ENCODE data around the gene ANO6.
"Not testable (repeated sequence)": the region's sequence is repeated elsewhere in the genome, so short reads cannot be mapped to it uniquely, and the experiment has no call there.

The ANO6 gene

DNA sequence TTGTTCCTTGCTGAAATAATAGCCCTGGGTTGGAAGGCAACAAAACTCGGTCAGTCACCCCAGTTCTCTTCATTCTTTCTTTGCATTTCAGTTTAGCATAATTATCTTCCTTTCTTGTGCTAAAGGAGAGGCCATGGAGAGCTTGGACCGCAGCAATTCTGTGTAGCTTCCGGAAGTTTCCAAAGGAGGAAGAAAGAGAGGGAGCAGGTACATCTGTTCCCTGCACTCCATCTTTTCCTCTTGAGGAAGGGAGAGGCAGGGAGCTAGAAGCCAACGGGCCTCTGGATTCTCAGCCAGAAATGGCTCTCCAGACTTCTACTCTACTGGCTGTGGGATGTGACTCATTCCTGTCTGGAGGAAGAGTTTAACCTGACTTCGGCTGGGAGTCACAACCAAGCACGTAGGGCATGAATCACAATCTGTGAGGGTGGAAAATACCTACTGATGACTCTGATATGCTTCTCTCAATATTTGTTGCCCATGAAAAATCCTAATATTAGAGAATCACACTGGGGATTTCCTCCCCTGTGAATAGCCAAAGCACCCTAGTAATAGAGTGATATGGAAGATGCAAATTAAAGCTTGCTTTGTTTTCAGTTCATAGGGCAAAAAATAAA lies 17.0 kb downstream of the ANO6 start:
- DNase-seq: peak; percentile 99
- in situ Hi-C loops (cut with HindIII; ENCODE audit: low pct_ligation_motif_present, low pct_unique_long_range_greater_than_20kb, low sequenced_read_pairs): no loop called here

DNA sequence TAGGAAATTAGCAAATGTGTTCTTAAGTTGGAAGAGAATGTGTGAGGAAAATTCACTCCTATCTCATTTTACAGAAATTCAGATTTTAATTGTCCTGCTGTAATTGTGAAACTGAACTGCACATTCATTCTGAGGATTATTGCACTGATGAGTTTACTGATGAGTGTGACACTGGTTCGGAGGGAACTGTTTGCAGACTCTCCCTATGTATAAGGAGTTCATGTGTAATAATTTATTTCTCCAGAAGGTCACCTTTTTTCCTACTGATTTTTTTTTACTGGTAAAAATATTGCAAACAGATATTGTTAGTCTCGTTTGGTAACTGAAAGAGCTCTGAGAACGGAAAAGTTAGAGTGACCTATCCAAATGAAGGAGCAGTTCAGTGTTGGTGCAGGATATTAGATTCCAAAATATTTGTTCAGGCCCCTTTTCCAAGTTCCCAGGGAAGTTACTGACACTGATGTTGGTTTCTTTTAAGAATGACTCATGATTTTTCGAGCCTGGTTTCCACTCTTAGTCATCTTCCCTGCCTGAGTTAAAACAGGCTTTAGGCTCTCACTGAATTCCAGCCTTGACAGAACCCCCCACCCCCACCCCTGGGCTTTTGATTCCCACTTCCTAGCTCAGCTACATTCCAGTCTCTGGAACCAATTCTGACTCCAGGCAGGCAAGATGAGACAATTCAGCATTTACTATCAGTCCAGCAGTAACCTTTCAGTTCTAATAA lies 18.4 kb downstream of the ANO6 start:
- peak; percentile 96 for DNase-seq
- in situ Hi-C loops (cut with HindIII; ENCODE audit: low pct_ligation_motif_present, low pct_unique_long_range_greater_than_20kb, low sequenced_read_pairs): no loop called here

DNA sequence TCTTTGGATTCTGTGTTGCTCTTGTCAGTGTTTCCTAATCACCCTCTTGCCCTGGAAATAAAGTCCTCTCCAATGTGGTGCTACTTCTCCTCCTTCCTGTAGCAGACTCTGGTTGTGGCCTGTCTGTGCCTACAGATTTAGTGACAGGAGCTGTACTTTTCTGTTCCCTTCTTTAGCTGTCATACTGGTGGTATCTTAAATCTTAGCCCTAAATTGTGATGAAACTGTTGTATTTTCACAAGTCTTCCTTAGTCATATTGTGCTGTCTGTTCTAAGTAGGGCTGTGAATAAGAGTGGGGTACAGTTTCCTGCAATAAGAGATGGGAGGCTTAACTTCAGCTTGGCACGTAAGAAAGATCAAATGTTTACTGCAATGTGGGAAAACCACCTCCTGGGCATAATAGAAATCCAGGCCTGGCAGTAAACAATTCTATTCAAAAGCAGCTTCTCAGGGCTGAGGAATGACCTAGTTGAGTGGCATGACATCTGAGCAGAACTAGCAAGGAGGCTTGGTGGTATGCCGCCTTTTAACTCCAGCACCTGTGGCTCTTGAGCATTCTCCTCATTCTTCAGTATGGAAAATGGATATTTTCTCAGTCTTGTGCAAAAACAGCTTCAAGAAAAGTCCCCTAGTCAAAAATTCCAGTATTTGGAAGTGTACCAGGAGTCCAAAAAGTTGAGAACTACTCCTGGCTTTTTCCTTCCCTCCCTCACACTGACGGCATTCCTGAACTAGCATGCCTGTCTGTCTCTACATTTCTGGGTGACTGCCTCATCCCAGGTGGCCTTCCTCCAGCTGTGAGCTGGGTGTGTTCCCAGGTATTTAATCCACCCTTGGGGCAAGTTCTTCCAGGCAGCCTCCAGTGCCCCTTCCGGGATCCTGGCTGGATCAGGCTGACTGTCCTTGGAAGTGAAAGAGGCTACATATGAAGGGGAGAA lies 19.5 kb downstream of the ANO6 start:
- in situ Hi-C loops (cut with HindIII; ENCODE audit: low pct_ligation_motif_present, low pct_unique_long_range_greater_than_20kb, low sequenced_read_pairs): no loop called here
- peak; percentile 44 for DNase-seq

DNA sequence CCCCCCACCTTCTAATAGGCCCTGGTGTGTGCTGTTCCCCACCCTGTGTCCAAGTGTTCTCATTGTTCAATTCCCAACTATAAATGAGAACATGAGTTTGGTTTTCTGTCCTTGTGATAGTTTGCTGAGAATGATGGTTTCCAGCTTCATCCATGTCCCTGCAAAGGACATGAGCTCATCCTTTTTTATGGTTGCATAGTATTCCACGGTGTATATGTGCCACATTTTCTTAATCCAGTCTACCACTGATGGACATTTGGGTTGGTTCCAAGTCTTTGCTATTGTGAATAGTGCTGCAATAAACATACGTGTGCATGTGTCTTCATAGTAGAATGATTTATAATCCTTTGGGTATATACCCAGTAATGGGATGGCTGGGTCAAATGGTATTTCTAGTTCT lies 20.5 kb downstream of the ANO6 start:
- in situ Hi-C loops (cut with HindIII; ENCODE audit: low pct_ligation_motif_present, low pct_unique_long_range_greater_than_20kb, low sequenced_read_pairs); DNase-seq: not testable (repeated sequence)

DNA sequence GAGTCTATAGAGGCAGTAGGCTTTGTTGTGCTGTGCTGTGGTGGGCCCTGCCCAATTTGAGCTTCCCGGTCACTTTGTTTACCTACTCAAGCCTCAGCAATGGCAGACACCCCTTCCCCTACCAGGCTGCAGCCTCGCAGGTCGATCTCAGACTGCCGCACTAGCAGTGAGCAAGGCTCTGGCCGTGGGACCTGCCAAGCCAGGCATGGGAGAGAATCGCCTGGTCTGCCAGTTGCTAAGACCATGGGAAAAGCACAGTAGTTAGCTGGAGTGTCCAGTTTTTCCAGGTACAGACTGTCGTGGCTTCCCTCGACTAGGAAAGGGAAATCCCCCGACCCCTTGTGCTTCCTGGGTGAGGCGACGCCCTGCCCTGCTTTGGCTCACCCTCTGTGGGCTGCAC lies 26.3 kb downstream of the ANO6 start:
- DNase-seq: no peak
- in situ Hi-C loops (cut with HindIII; ENCODE audit: low pct_ligation_motif_present, low pct_unique_long_range_greater_than_20kb, low sequenced_read_pairs): no loop called here

DNA sequence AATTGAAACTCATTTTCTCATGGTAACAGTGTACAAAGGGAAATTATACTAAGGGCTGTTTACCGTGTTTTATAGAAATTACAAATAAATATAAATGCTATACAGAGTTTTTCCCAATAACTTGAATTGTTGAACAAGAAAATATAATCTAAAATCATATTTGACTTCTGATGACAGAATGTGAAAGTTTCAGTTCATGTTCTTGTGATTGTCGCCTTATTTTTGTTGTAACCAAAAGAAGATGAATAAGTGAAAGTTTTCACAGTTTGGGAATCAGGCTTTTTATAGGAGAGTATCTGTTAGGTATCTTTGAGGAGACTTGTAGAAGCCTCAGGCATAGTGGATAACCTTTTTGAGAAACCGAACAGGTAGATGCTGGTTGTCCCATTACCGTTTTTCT lies 28.1 kb downstream of the ANO6 start:
- no peak for DNase-seq
- in situ Hi-C loops (cut with HindIII; ENCODE audit: low pct_ligation_motif_present, low pct_unique_long_range_greater_than_20kb, low sequenced_read_pairs): no loop called here

DNA sequence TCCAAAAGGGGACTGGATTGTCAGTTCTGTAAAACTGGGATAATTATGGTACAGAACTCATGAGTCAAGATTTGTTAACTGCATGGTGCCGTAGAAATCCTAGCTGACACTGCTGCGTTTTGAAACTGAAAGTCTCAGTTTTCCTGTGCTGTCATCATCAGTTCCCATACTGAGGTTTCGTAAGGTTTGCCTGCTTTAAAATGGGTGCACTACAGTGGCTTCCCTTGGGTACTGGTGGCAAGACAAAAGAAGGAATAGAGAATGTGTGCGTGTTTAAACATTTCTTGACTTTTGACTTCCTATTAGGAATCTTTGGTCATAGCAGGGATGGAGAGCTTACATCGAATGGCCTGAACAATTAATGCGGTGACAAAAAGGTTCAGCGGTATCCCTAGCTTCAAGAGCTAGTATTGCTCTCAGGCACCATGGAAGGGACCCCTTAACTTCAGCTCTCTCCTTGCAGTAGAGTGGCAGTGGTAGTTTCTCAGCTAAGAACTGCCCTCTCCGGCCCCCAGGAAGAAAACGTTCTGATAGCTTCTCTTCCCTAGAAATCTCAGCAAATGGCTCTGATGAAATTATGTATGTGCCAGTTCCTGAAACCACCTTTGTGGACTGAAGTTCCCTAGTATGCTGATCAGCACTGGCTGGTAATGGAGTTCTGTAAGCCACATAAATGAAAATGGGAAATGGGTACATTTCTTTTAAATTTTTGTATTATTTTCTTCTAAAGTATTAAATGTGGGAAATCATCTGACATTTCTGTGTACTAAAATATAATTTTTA lies 28.9 kb downstream of the ANO6 start:
- in situ Hi-C loops (cut with HindIII; ENCODE audit: low pct_ligation_motif_present, low pct_unique_long_range_greater_than_20kb, low sequenced_read_pairs): no loop called here
- no peak for DNase-seq

DNA sequence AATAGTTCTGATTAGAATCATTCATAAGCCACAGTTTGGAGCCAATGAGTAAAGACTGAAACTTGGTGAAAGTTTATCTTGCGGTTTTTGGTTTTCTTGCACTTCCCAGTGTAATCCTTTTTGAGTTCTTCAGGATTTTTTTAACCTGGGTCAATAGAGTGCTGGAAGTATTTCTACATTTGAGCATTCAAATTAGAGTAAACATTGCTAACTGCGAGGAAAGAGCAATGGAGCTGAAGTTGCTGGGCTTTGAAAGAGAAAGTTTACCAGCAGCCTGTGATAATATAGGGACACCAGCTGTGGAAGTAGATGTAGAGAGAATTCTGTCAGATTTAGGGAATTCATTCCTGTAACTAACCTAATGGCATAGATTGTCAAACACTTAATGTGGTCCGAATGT lies 30.3 kb downstream of the ANO6 start:
- in situ Hi-C loops (cut with HindIII; ENCODE audit: low pct_ligation_motif_present, low pct_unique_long_range_greater_than_20kb, low sequenced_read_pairs): no loop called here
- no peak for DNase-seq

DNA sequence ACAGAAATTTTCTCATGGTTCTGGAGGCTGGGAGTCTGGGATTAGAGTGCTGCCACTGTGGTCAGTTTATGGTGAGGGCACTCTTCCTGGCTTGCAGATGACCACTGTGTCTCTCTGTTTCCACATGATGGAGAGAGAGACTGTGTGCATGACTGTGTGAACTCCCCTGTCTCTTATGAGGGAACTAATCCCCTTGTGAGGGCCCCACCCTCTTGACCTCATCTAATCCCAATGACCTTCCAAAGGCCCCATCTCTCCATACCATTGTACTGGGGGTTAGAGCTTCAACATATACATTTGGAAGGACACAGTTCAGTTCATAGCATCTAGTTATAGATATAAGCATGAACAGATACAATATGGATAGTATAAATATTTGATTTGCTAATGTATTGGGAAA lies 31.7 kb downstream of the ANO6 start:
- DNase-seq: no peak
- in situ Hi-C loops (cut with HindIII; ENCODE audit: low pct_ligation_motif_present, low pct_unique_long_range_greater_than_20kb, low sequenced_read_pairs): no loop called here

DNA sequence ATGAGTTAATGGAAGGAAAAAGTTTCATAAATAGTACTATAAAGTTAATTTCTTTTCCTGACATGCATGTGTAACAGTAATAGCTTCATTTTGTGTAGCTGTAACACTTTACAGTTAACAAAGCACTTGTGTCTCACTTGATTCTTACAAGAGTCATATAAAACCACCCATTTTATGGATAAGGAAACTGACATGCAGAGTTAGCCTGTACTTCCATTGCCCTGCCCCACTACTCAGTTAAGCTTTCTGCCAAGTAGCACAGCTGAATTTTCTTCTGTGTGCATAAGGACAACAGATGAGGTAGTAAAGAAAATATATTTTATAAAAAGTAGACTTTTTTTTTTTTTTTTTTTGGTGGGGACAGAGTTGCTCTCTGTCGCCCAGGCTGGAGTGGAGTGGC lies 32.2 kb downstream of the ANO6 start:
- DNase-seq: no peak
- in situ Hi-C loops (cut with HindIII; ENCODE audit: low pct_ligation_motif_present, low pct_unique_long_range_greater_than_20kb, low sequenced_read_pairs): no loop called here

DNA sequence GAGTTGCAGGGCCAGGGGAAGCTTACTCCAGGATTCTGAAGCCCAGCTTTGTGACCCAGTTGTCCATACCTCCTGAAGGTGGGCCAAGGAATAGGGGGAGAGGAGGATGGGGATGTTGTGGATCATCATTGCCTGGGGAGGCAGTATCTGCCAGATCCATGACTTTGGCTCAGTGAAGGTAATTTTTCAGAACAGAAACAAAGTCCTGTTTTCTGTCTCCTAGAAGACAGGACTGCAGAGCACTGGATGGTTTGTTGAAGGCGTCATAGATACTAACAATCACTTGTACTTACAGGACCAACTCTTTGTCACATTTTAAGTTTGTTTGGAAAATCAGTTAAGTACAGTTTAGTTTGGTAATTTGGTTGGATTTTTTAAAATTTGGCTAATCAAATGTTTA lies 38.4 kb downstream of the ANO6 start:
- DNase-seq: no peak
- in situ Hi-C loops (cut with HindIII; ENCODE audit: low pct_ligation_motif_present, low pct_unique_long_range_greater_than_20kb, low sequenced_read_pairs): no loop called here

DNA sequence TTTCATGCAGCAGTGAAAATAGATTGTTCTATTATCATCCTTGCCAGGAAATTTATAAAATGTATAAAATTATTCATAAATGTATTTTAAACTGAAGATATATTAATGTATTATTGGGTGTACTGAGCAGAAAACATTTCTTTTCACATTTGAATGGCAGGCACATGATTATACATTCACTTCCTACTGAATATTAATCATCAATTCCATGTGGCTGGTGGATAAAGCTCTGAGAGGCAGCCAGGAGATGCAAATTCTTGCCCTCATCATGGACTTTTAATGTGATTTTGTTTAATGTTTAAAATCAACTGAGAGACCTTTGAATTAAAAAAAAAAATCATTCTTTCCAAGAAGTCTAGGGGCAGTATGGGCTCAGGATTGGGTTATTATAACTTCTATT lies 40.8 kb downstream of the ANO6 start:
- no peak for DNase-seq
- in situ Hi-C loops (cut with HindIII; ENCODE audit: low pct_ligation_motif_present, low pct_unique_long_range_greater_than_20kb, low sequenced_read_pairs): no loop called here

DNA sequence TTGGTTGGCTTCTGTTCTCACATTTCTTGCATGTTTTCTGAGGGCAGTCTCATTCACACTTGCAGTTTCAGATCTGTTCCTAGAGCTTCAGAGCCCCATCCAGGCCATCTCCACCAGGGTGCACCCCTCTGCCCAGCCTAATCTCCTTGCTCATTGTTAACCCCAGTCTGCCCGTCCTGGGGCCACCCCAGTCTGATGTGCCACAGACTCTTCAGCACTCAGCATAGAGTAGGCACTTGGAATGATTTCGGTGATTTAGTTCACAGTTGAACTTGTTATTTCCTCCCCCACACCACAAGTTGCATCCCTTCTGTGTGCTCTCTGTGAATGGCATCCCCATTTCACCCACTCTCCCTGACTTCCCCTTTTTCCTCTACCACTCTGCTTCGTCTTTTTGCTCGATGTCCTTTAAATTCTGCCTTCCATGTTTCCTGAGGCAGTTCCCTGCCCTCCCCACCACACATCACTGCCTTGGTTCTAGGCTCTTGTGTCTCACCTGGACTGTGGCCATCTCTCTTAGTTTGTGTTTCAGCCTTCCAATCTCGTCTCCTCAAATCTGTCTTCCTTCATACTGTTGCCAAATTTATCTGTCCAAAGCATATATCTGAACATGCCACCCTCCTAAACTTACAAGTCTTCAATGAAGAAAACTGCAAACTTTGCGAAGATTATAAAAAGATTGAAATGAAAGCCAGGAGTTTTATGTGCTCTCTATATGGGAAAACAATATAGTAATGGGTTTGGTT lies 41.5 kb downstream of the ANO6 start:
- in situ Hi-C loops (cut with HindIII; ENCODE audit: low pct_ligation_motif_present, low pct_unique_long_range_greater_than_20kb, low sequenced_read_pairs): no loop called here

DNA sequence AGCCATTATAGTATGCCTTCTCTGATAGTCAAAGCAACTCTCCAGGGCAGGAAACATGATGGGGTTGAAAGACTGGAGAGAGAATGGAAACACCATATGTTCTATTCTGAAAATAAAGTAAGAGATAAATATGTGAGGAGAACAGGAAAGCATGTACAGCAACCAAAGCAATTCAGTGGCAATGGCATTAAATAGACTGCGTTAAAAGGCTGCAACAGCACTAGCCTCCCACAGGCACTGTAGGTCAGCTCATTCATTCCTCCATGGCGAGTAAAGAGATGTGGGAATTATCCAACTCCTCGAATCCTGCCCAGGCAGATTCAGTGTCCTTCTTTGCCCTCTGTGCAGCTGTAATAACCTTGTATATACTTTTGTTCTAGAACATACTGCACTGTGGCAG lies 43.8 kb downstream of the ANO6 start:
- DNase-seq: no peak
- in situ Hi-C loops (cut with HindIII; ENCODE audit: low pct_ligation_motif_present, low pct_unique_long_range_greater_than_20kb, low sequenced_read_pairs): no loop called here

More for the DNA sequence above, 41.5 kb downstream of the ANO6 start:
- no peak for DNase-seq

DNA sequence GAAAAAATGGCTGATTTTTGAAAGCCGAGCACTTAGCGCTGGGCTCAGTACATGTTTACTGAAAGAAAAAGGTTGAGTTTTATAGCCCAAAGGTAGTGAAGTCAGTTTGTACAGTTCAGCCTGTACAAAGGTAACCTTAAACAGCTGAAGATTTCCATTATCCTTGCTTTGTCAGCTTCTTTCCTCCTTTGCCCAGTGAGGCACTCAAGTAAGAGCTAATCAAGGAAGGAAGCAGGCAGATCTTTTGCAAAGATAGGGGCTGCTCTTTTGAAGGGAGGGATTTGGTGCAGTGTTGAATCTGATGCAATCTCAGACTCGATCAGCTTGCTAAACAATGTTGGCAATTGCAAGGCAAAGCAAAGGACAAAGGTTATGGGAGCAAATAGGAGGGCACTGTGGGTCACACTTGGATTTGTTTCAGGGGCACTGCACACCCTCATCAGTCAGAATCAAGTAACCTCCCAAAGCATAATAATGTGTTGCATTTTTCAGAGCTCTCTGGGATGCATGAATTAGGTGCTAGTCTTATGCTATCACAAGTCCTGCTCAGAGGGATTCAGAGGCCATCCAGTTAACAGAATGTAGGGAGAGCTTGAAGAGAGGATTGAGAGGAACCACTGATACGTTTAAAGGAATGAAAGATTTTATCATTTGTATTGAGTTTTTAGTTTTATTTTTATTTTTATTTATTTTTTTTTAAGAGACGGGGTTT lies 44.4 kb downstream of the ANO6 start:
- DNase-seq: no peak
- in situ Hi-C loops (cut with HindIII; ENCODE audit: low pct_ligation_motif_present, low pct_unique_long_range_greater_than_20kb, low sequenced_read_pairs): no loop called here

DNA sequence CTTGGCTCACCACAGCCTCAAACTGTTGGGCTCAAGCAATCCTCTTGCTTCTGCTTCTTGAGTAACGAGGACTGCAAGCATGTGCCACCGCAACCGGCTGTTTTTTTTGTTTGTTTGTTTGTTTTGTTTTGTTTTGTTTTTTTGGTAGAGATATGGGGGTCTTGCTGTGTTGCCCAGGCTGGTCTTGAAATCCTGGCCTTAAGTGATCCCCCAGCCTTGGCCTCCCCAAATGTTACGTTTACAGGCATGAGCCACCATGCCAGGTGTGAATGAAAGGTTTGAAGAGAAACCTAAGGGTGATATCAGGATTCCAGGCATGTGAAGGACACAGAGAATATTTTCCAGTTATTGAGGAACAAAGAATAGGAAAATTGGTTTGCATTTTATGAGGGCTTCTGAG lies 45.0 kb downstream of the ANO6 start:
- in situ Hi-C loops (cut with HindIII; ENCODE audit: low pct_ligation_motif_present, low pct_unique_long_range_greater_than_20kb, low sequenced_read_pairs): no loop called here
- no peak for DNase-seq

DNA sequence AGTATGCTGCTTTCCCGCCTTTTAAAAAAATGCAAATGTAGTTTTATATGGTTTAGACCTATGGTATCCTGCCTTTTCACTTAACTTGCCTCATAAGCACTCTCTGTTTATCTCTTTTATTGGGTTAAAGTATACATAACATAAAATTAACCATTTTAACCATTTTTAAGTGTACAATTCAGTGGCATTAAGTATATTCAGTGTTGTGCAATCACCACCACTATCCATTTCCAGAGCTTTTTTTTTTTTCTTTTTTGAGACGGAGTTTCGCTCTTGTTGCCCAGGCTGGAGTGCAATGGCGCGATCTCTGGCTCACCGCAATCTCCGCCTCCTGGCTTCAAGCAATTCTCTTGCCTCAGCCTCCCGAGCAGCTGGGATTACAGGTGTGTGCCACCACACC lies 46.3 kb downstream of the ANO6 start:
- DNase-seq; in situ Hi-C loops (cut with HindIII; ENCODE audit: low pct_ligation_motif_present, low pct_unique_long_range_greater_than_20kb, low sequenced_read_pairs): not testable (repeated sequence)

DNA sequence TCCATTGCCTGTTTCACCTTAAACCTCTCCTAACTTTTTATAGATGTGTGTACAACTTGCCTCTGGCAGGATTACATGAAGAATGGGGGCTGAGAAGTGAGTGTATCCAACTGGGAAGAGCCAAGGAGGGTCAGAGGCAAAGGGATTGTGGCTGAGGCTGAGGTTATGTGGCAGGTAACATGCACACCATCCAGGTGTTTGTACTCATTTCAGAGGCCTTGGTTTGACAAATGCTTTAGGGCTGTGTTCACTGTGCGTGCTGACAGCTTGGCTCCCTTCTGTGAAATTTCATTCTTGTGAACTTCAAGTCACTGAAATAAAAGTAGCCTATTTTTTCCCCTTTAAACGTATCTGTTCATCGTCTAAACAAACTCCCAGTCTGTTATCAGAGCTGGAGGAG lies 47.7 kb downstream of the ANO6 start:
- in situ Hi-C loops (cut with HindIII; ENCODE audit: low pct_ligation_motif_present, low pct_unique_long_range_greater_than_20kb, low sequenced_read_pairs): no loop called here
- no peak for DNase-seq
